GM19239 (cell line): Measurements from ENCODE around the gene PDE4D.
"Not testable (repeated sequence)": the region's sequence is repeated elsewhere in the genome, so short reads cannot be mapped to it uniquely, and the experiment has no call there.

Experiments used
- DNase-seq: peaks from one replicate; pipeline ENCODE4 v3.0.0; 2011; ENCODE audit warnings: low spot score; ENCODE audit not compliant: insufficient read length
- FAIRE-seq: peaks from 2 replicates; lab custom pipeline; 2011; peaks lifted over from hg19 to GRCh38; lab: Jason Lieb, UNC

PDE4D gene

GRCh38 chr5:58998544-58998943 lies 895.0 kb downstream of the PDE4D start:
- FAIRE-seq (no peak), DNase-seq (no peak)

- not testable (repeated sequence) for FAIRE-seq, DNase-seq
Measured at GRCh38 chr5:58995779-58996178, 897.7 kb downstream of the PDE4D start.

GRCh38 chr5:58993461-58993860 lies 900.1 kb downstream of the PDE4D start:
- no peak for FAIRE-seq

GRCh38 chr5:58988938-58989337 lies 904.6 kb downstream of the PDE4D start:
- FAIRE-seq = no peak
- no peak for DNase-seq

More at GRCh38 chr5:58993461-58993860, 900.1 kb downstream of the PDE4D start:
- DNase-seq = no peak

- no peak for FAIRE-seq
- DNase-seq = no peak
Measured at GRCh38 chr5:58987193-58987592, 906.3 kb downstream of the PDE4D start.

- DNase-seq (no peak), FAIRE-seq (no peak)
Measured at GRCh38 chr5:58986281-58986680, 907.2 kb downstream of the PDE4D start.

- DNase-seq (no peak), FAIRE-seq (no peak)
Measured at GRCh38 chr5:58985759-58986158, 907.8 kb downstream of the PDE4D start.

- DNase-seq (no peak), FAIRE-seq (no peak)
Measured at GRCh38 chr5:58985311-58985710, 908.2 kb downstream of the PDE4D start.

GRCh38 chr5:58983526-58984452 lies 909.7 kb downstream of the PDE4D start:
- DNase-seq (no peak), FAIRE-seq (no peak)

- no peak for DNase-seq
- no peak for FAIRE-seq
Measured at GRCh38 chr5:58980890-58981289, 912.6 kb downstream of the PDE4D start.

- FAIRE-seq = no peak
- DNase-seq = no peak
Measured at GRCh38 chr5:58979090-58979489, 914.4 kb downstream of the PDE4D start.

GRCh38 chr5:58974601-58975000 lies 918.9 kb downstream of the PDE4D start:
- DNase-seq = no peak
- no peak for FAIRE-seq

- FAIRE-seq = no peak
- DNase-seq = no peak
Measured at GRCh38 chr5:58974083-58974482, 919.4 kb downstream of the PDE4D start.

GRCh38 chr5:58972301-58972700 lies 921.2 kb downstream of the PDE4D start:
- FAIRE-seq (no peak), DNase-seq (no peak)

GRCh38 chr5:58970766-58971165 lies 922.8 kb downstream of the PDE4D start:
- DNase-seq (no peak), FAIRE-seq (no peak)

- DNase-seq (no peak), FAIRE-seq (no peak)
Measured at GRCh38 chr5:58969795-58970194, 923.7 kb downstream of the PDE4D start.

- no peak for DNase-seq
- FAIRE-seq = no peak
Measured at GRCh38 chr5:58969253-58969652, 924.3 kb downstream of the PDE4D start.

GRCh38 chr5:58968350-58968749 lies 925.2 kb downstream of the PDE4D start:
- DNase-seq (no peak), FAIRE-seq (no peak)

- DNase-seq (no peak), FAIRE-seq (no peak)
Measured at GRCh38 chr5:58967597-58968281, 925.8 kb downstream of the PDE4D start.

GRCh38 chr5:58965677-58966414 lies 927.7 kb downstream of the PDE4D start:
- FAIRE-seq = no peak
- DNase-seq = no peak

- FAIRE-seq = no peak
- no peak for DNase-seq
Measured at GRCh38 chr5:58963821-58964220, 929.7 kb downstream of the PDE4D start.
